HFF-Myc (cell line): Measurements from ENCODE around the gene PRKAG2.

Experiments
- DNase-seq: peaks from one replicate; pipeline ENCODE4 v3.0.0-alpha.2; 2011; ENCODE audit warnings: low read depth; ENCODE audit errors: extremely low read depth
- H3K4me3 ChIP-seq: replicated peaks from 2 replicates; pipeline ENCODE4 v1.5.1; 2011; ENCODE audit warnings: low read depth, mild to moderate bottlenecking, control low read depth, low read length
- CTCF ChIP-seq: IDR thresholded peaks from 2 replicates; pipeline ENCODE4 v1.5.1; 2012; ENCODE audit warnings: mild to moderate bottlenecking, low read depth, low read length, control low read depth; ENCODE audit errors: missing control alignments

Gene PRKAG2

GRCh38 chr7:151900986-151901621 lies 24.2 kb upstream of the PRKAG2 start:
- TF ChIP-seq CTCF: no peak
- H3K4me3 ChIP-seq: no peak overlapping the region
- DNase-seq: no peak

GRCh38 chr7:151900591-151900985 lies 23.7 kb upstream of the PRKAG2 start:
- no peak overlapping the region for H3K4me3 ChIP-seq
- no peak for TF ChIP-seq CTCF
- DNase-seq: no peak

GRCh38 chr7:151899513-151900360 lies 22.8 kb upstream of the PRKAG2 start:
- no peak for DNase-seq
- no peak overlapping the region for H3K4me3 ChIP-seq
- TF ChIP-seq CTCF: no peak

GRCh38 chr7:151897951-151898686 lies 21.2 kb upstream of the PRKAG2 start:
- no peak overlapping the region for H3K4me3 ChIP-seq
- no peak for DNase-seq
- no peak for TF ChIP-seq CTCF

- no peak for TF ChIP-seq CTCF
- no peak for DNase-seq
- H3K4me3 ChIP-seq: no peak overlapping the region
Observed at GRCh38 chr7:151897161-151897731, 20.3 kb upstream of the PRKAG2 start.

- TF ChIP-seq CTCF: no peak
- no peak for DNase-seq
- no peak overlapping the region for H3K4me3 ChIP-seq
Observed at GRCh38 chr7:151896486-151896885, 19.6 kb upstream of the PRKAG2 start.
